OCI-LY1 (cell line): ENCODE results near the gene GPI.

Source experiments
- H2AFZ ChIP-seq: fragments of 200-600 bp; sonication (generic), shearing (Covaris generic); 2 replicates; pipeline ENCODE4 v1.6.0; 2014; ENCODE audit warnings: antibody characterized with exemption, mild to moderate bottlenecking, low read length
- H3F3A ChIP-seq: fragments of 200-600 bp; sonication (generic), shearing (Covaris generic); 2 replicates; pipeline ENCODE4 v1.6.0; 2014; ENCODE audit warnings: mild to moderate bottlenecking, antibody characterized with exemption, low read length, moderate library complexity; ENCODE audit not compliant: insufficient read depth
- H3K27ac ChIP-seq: fragments of 200-600 bp; sonication (generic); 2 replicates; pipeline ENCODE4 v1.5.1; 2014; ENCODE audit warnings: low read length, mixed run types, mild to moderate bottlenecking, low read depth; ENCODE audit not compliant: poor library complexity, severe bottlenecking
- H3K27me3 ChIP-seq: fragments of 200-600 bp; sonication (generic); 2 replicates; pipeline ENCODE4 v1.6.0; 2014; ENCODE audit warnings: antibody characterized with exemption, mild to moderate bottlenecking, low read length, moderate library complexity; ENCODE audit not compliant: insufficient read depth
- H3K36me3 ChIP-seq: fragments of 200-600 bp; sonication (generic); 2 replicates; pipeline ENCODE4 v1.6.1; 2014; ENCODE audit warnings: mild to moderate bottlenecking, antibody characterized with exemption, low read length, moderate library complexity, mixed read lengths; ENCODE audit not compliant: insufficient read depth
- H3K4me1 ChIP-seq: fragments of 200-600 bp; sonication (generic); 2 replicates; pipeline ENCODE4 v1.5.1; 2014; ENCODE audit warnings: mild to moderate bottlenecking, low read length, moderate library complexity; ENCODE audit not compliant: insufficient read depth, severe bottlenecking
- H3K4me2 ChIP-seq: fragments of 200-600 bp; sonication (generic), shearing (Covaris generic); 2 replicates; pipeline ENCODE4 v1.6.1; 2014; ENCODE audit warnings: low read length
- H3K4me3 ChIP-seq: fragments of 200-600 bp; sonication (generic); 2 replicates; pipeline ENCODE4 v1.5.1; 2014; ENCODE audit warnings: low read length, low read depth, mild to moderate bottlenecking, mixed read lengths; ENCODE audit not compliant: poor library complexity, severe bottlenecking
- H3K79me2 ChIP-seq: fragments of 200-600 bp; shearing (Covaris generic); 2 replicates; pipeline ENCODE4 v1.6.1; 2016; ENCODE audit warnings: mixed run types, low read length, mixed read lengths; ENCODE audit not compliant: insufficient read depth
- H3K9ac ChIP-seq: fragments of 200-600 bp; sonication (generic), shearing (Covaris generic); 2 replicates; pipeline ENCODE4 v1.6.1; 2014; ENCODE audit warnings: mild to moderate bottlenecking, low read length, mixed read lengths
- H3K9me2 ChIP-seq: fragments of 200-600 bp; sonication (generic), shearing (Covaris generic); 2 replicates; pipeline ENCODE4 v1.6.1; 2014; ENCODE audit warnings: low read depth, mild to moderate bottlenecking, low read length, mixed read lengths
- H3K9me3 ChIP-seq: fragments of 200-600 bp; shearing (Covaris generic); 2 replicates; pipeline ENCODE4 v1.6.1; 2014; ENCODE audit warnings: low read length, mixed read lengths
- H4K20me1 ChIP-seq: fragments of 200-600 bp; sonication (generic), shearing (Covaris generic); 2 replicates; pipeline ENCODE4 v1.6.0; 2016; ENCODE audit warnings: mild to moderate bottlenecking, low read length; ENCODE audit not compliant: insufficient read depth
- CTCF ChIP-seq: fragments of 200-600 bp; sonication (generic), shearing (Covaris generic); IDR thresholded peaks from 2 replicates; pipeline ENCODE4 v1.5.1; 2017; ENCODE audit warnings: mild to moderate bottlenecking, antibody characterized with exemption, low read length, moderate library complexity, mixed read lengths
- EZH2 ChIP-seq: fragments of 200-600 bp; sonication (generic), shearing (Covaris generic); IDR thresholded peaks from 2 replicates; pipeline ENCODE4 v1.8.0; 2017; ENCODE audit warnings: borderline replicate concordance, mixed run types, mild to moderate bottlenecking, antibody characterized with exemption, low read length, moderate library complexity, mixed read lengths

The GPI gene

GRCh38 chr19:34370983-34371382 is 6.0 kb downstream of the GPI start:
- no peaks in the 10 kb centered on the region for H3K9me3 ChIP-seq
- H4K20me1 ChIP-seq = no peaks in the 10 kb centered on the region
- H3K4me3 ChIP-seq = no peak overlapping the region
- H3K27me3 ChIP-seq = no peaks in the 10 kb centered on the region
- H3K36me3 ChIP-seq = peaks cover 87% of the 10 kb centered on the region
- peaks cover 5% of the 10 kb centered on the region for H3K79me2 ChIP-seq
- no peak overlapping the region for H3K27ac ChIP-seq
- no peak overlapping the region for H2AFZ ChIP-seq
- H3K9me2 ChIP-seq = no peaks in the 10 kb centered on the region
- no peaks in the 10 kb centered on the region for H3F3A ChIP-seq
- no peak overlapping the region for H3K4me2 ChIP-seq
- H3K4me1 ChIP-seq = peaks cover 18% of the 10 kb centered on the region
- no peak overlapping the region for H3K9ac ChIP-seq
- TF ChIP-seq EZH2 (no peak), CTCF (no peak)

GRCh38 chr19:34373601-34374288 is 8.7 kb downstream of the GPI start:
- no peaks in the 10 kb centered on the region for H3K27me3 ChIP-seq
- H3F3A ChIP-seq = no peaks in the 10 kb centered on the region
- no peak overlapping the region for H3K27ac ChIP-seq
- H3K4me2 ChIP-seq = no peak overlapping the region
- no peak overlapping the region for H3K4me3 ChIP-seq
- no peaks in the 10 kb centered on the region for H3K9me3 ChIP-seq
- no peaks in the 10 kb centered on the region for H3K79me2 ChIP-seq
- no peaks in the 10 kb centered on the region for H4K20me1 ChIP-seq
- no peak overlapping the region for H2AFZ ChIP-seq
- TF ChIP-seq CTCF (no peak), EZH2 (no peak)
- no peak overlapping the region for H3K9ac ChIP-seq
- H3K9me2 ChIP-seq = no peaks in the 10 kb centered on the region
- H3K4me1 ChIP-seq = no peaks in the 10 kb centered on the region
- H3K36me3 ChIP-seq = peaks cover 81% of the 10 kb centered on the region

- no peak overlapping the region for H3K4me3 ChIP-seq
- no peaks in the 10 kb centered on the region for H3K4me1 ChIP-seq
- H3K79me2 ChIP-seq = no peaks in the 10 kb centered on the region
- no peak overlapping the region for H3K27ac ChIP-seq
- no peak overlapping the region for H3K9ac ChIP-seq
- no peak overlapping the region for H3K4me2 ChIP-seq
- H3K9me2 ChIP-seq = no peaks in the 10 kb centered on the region
- no peaks in the 10 kb centered on the region for H3K27me3 ChIP-seq
- no peak overlapping the region for H2AFZ ChIP-seq
- peaks cover 82% of the 10 kb centered on the region for H3K36me3 ChIP-seq
- no peaks in the 10 kb centered on the region for H3K9me3 ChIP-seq
- no peaks in the 10 kb centered on the region for H4K20me1 ChIP-seq
- TF ChIP-seq CTCF (no peak), EZH2 (no peak)
- H3F3A ChIP-seq = no peaks in the 10 kb centered on the region
These were observed 10.6 kb downstream of the GPI start for GRCh38 chr19:34375598-34375997.
